GM19467 (cell line): ENCODE results near the gene KCNQ1OT1.

Experiments used
- ATAC-seq: cut with Tn5 transposase; IDR thresholded peaks from one replicate; pipeline ENCODE4 v1.9.1; 2021; ENCODE audit warnings: mild to moderate bottlenecking, moderate library complexity; ENCODE audit not compliant: unreplicated experiment

KCNQ1OT1 gene

GRCh38 chr11:2612884-2613571, 86.8 kb downstream of the KCNQ1OT1 start:
- no peak for ATAC-seq

- ATAC-seq: no peak
Measured at GRCh38 chr11:2609345-2609744, 90.4 kb downstream of the KCNQ1OT1 start.

- no peak for ATAC-seq
Measured at GRCh38 chr11:2599561-2600189, 100.1 kb downstream of the KCNQ1OT1 start.

- ATAC-seq: no peak
Measured at GRCh38 chr11:2595204-2595603, 104.6 kb downstream of the KCNQ1OT1 start.

GRCh38 chr11:2594267-2594666, 105.5 kb downstream of the KCNQ1OT1 start:
- no peak for ATAC-seq

- no peak for ATAC-seq
Measured at GRCh38 chr11:2593393-2593950, 106.3 kb downstream of the KCNQ1OT1 start.

GRCh38 chr11:2592559-2593392, 107.0 kb downstream of the KCNQ1OT1 start:
- ATAC-seq: no peak

GRCh38 chr11:2591805-2592204, 108.0 kb downstream of the KCNQ1OT1 start:
- no peak for ATAC-seq

- ATAC-seq: no peak
Measured at GRCh38 chr11:2590965-2591754, 108.6 kb downstream of the KCNQ1OT1 start.

GRCh38 chr11:2590131-2590964, 109.4 kb downstream of the KCNQ1OT1 start:
- ATAC-seq: no peak

GRCh38 chr11:2589538-2589934, 110.3 kb downstream of the KCNQ1OT1 start:
- no peak for ATAC-seq

- no peak for ATAC-seq
Measured at GRCh38 chr11:2588809-2589537, 110.8 kb downstream of the KCNQ1OT1 start.

GRCh38 chr11:2587976-2588748, 111.6 kb downstream of the KCNQ1OT1 start:
- no peak for ATAC-seq

- ATAC-seq: no peak
Measured at GRCh38 chr11:2587132-2587930, 112.5 kb downstream of the KCNQ1OT1 start.

- ATAC-seq: no peak
Measured at GRCh38 chr11:2586793-2587131, 113.0 kb downstream of the KCNQ1OT1 start.

GRCh38 chr11:2586087-2586792, 113.6 kb downstream of the KCNQ1OT1 start:
- ATAC-seq: no peak

- no peak for ATAC-seq
Measured at GRCh38 chr11:2585566-2586086, 114.2 kb downstream of the KCNQ1OT1 start.
